ENCODE measurements around the gene CP.

Gene CP

DNA sequence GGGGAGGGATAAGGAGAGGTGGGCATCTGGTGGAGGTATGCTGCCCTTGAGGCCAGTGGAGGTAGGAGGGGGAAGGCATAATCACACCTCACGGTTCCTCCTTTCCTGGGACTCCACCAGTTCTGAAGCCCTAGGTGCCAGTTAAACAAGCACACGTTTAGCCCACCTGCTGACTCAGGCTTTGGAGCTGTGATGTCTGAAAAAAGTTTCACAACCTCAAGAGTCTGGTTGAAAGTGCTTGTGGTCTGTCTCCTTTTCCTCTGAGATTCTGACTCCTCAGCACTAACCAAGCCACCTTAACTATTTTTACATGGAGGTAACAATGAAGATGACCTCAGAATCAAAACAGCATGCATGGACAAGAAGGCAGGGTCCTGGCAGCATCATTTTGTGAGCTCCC is 69.2 kb downstream of the CP start:
- Histone ChIP-seq H3K36me3 (ENCODE audit: control insufficient read depth, insufficient read depth, low read length) (peaks cover 46% of the 10 kb centered on the region), H3K9me3 (ENCODE audit: control insufficient read depth, low read length) (no peaks in the 10 kb centered on the region), H3K27ac (ENCODE audit: low read depth, low read length, severe bottlenecking) (no peak overlapping the region), H3K4me1 (ENCODE audit: control insufficient read depth, insufficient read depth, low read length, poor library complexity, severe bottlenecking) (peaks cover 9% of the 10 kb centered on the region), H3K4me3 (ENCODE audit: extremely low read depth, insufficient read depth, low read length, poor library complexity, severe bottlenecking) (no peak overlapping the region)
- 65 to 69% methylated on average over 2 of the region's 2 CpGs for WGBS, 2 experiments (ENCODE audit: insufficient coverage in 2 of 2)

DNA sequence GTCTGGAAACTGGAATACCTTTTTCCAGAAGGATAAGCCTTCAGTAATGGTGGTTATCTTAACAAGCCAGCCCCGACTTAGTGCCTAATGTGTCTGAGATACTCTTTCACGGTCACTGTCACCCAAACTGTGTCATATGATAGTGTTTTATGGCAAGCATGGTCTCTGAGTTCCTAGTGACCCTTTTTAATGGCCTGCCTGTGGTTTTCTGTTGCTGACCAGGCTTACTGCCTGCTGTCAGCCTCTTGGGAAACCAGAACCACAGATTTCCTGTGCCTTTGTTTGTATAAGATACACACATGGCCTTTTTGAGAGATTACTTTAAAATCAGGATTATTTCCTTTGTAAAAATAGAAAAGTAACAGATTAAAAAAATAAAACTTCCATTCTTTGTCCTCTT is 69.8 kb downstream of the CP start:
- peaks cover 9% of the 10 kb centered on the region for H3K4me1 ChIP-seq (ENCODE audit: control insufficient read depth, insufficient read depth, low read length, poor library complexity, severe bottlenecking)
- 65 to 80% methylated on average over 1 to 2 of the region's 2 CpGs for WGBS, 2 experiments (ENCODE audit: insufficient coverage in 2 of 2)
- peak overlapping the region; percentile 64 for H3K27ac ChIP-seq (ENCODE audit: low read depth, low read length, severe bottlenecking)
- H3K9me3 ChIP-seq (ENCODE audit: control insufficient read depth, low read length): no peaks in the 10 kb centered on the region
- no peak overlapping the region for H3K4me3 ChIP-seq (ENCODE audit: extremely low read depth, insufficient read depth, low read length, poor library complexity, severe bottlenecking)
- peaks cover 47% of the 10 kb centered on the region for H3K36me3 ChIP-seq (ENCODE audit: control insufficient read depth, insufficient read depth, low read length)

DNA sequence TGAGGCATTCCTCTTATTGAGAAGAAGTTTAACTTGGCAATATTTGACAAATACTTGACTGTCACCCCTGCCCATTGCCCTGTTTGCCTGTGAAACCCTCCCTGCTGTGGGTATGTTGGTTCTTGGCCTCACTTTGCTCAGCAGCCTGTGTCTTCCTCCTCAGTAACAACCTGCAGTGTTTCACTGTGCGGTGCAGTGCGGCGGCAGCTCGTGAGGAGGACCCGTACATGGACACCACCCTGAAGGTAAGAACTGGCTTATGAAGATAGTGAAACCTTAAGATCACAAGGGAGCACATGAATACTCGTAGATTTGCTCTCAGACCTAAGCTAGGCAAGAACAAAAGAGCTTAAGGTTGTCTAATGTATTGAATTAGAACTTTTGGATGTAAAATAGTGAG is 71.2 kb downstream of the CP start:
- Histone ChIP-seq H3K4me3 (ENCODE audit: extremely low read depth, insufficient read depth, low read length, poor library complexity, severe bottlenecking) (no peak overlapping the region), H3K4me1 (ENCODE audit: control insufficient read depth, insufficient read depth, low read length, poor library complexity, severe bottlenecking) (peaks cover 9% of the 10 kb centered on the region), H3K36me3 (ENCODE audit: control insufficient read depth, insufficient read depth, low read length) (peaks cover 52% of the 10 kb centered on the region), H3K27ac (ENCODE audit: low read depth, low read length, severe bottlenecking) (no peak overlapping the region), H3K9me3 (ENCODE audit: control insufficient read depth, low read length) (no peaks in the 10 kb centered on the region)
- 98 to 100% methylated on average over 3 to 6 of the region's 6 CpGs for WGBS, 2 experiments (ENCODE audit: insufficient coverage in 2 of 2)

DNA sequence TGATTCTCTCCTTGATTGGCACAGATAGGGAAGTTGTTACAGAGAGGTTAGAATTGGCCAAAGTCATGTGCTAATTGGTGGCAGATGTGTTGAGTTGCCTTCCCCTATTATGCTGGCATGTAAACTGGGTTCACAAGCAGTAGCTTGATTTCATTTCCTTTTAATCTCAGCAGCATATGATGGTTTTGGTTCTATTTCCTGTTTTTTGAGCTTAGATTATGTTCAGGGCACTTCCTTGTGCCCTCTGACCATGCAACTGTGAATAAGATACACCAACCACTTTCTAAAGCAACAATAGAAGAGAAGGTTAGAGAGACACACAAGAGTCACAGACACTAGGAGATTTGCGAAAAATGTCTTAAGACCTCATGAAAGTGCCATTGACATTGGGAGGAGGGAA is 75.7 kb downstream of the CP start:
- Histone ChIP-seq H3K4me1 (ENCODE audit: control insufficient read depth, insufficient read depth, low read length, poor library complexity, severe bottlenecking) (no peaks in the 10 kb centered on the region), H3K36me3 (ENCODE audit: control insufficient read depth, insufficient read depth, low read length) (peaks cover 65% of the 10 kb centered on the region), H3K4me3 (ENCODE audit: extremely low read depth, insufficient read depth, low read length, poor library complexity, severe bottlenecking) (no peak overlapping the region), H3K27ac (ENCODE audit: low read depth, low read length, severe bottlenecking) (no peak overlapping the region), H3K9me3 (ENCODE audit: control insufficient read depth, low read length) (no peaks in the 10 kb centered on the region)
- 100% methylated on average over 1 of the region's 1 CpG for WGBS, 2 experiments (ENCODE audit: insufficient coverage in 2 of 2)

DNA sequence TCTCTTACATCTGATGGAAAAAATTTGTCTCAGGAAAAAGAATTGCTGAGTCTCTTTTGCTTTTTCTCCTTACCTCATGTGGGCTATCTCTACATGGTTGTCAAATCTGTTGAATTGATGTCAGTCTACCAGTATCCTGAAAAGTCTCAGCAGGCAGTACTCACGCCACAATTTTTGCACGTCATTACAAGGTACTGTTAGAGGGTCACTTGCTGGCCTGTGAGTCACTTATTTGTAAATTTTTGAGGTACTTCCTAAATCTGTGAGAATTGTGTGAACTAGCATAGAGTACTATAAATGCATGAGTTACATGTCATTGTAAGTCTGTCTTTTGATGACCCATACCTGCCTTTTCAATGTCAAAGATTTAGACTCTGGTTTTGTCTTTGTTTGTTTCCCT is 76.3 kb downstream of the CP start:
- Histone ChIP-seq H3K9me3 (ENCODE audit: control insufficient read depth, low read length) (no peaks in the 10 kb centered on the region), H3K36me3 (ENCODE audit: control insufficient read depth, insufficient read depth, low read length) (peaks cover 68% of the 10 kb centered on the region), H3K4me1 (ENCODE audit: control insufficient read depth, insufficient read depth, low read length, poor library complexity, severe bottlenecking) (no peaks in the 10 kb centered on the region), H3K4me3 (ENCODE audit: extremely low read depth, insufficient read depth, low read length, poor library complexity, severe bottlenecking) (no peak overlapping the region), H3K27ac (ENCODE audit: low read depth, low read length, severe bottlenecking) (no peak overlapping the region)
- WGBS, 2 experiments (ENCODE audit: insufficient coverage in 2 of 2): 70 to 88% methylated on average over 2 of the region's 2 CpGs

GRCh38 chr3:149142682-149143081 is 78.9 kb downstream of the CP start:
- WGBS, 2 experiments (ENCODE audit: insufficient coverage in 2 of 2): 82 to 100% methylated on average over 2 to 3 of the region's 4 CpGs
- Histone ChIP-seq H3K4me3 (ENCODE audit: extremely low read depth, insufficient read depth, low read length, poor library complexity, severe bottlenecking) (no peak overlapping the region), H3K27ac (ENCODE audit: low read depth, low read length, severe bottlenecking) (no peak overlapping the region), H3K9me3 (ENCODE audit: control insufficient read depth, low read length) (no peaks in the 10 kb centered on the region), H3K4me1 (ENCODE audit: control insufficient read depth, insufficient read depth, low read length, poor library complexity, severe bottlenecking) (no peaks in the 10 kb centered on the region), H3K36me3 (ENCODE audit: control insufficient read depth, insufficient read depth, low read length) (peaks cover 59% of the 10 kb centered on the region)

- H3K9me3 ChIP-seq (ENCODE audit: control insufficient read depth, low read length): no peaks in the 10 kb centered on the region
- 90 to 93% methylated on average over 2 to 3 of the region's 3 CpGs for WGBS, 2 experiments (ENCODE audit: insufficient coverage in 2 of 2)
- H3K27ac ChIP-seq (ENCODE audit: low read depth, low read length, severe bottlenecking): no peak overlapping the region
- H3K36me3 ChIP-seq (ENCODE audit: control insufficient read depth, insufficient read depth, low read length): peaks cover 6% of the 10 kb centered on the region
- H3K4me1 ChIP-seq (ENCODE audit: control insufficient read depth, insufficient read depth, low read length, poor library complexity, severe bottlenecking): no peaks in the 10 kb centered on the region
- H3K4me3 ChIP-seq (ENCODE audit: extremely low read depth, insufficient read depth, low read length, poor library complexity, severe bottlenecking): no peak overlapping the region
Measured at GRCh38 chr3:149134575-149134974, 87.1 kb downstream of the CP start.

GRCh38 chr3:149131589-149131988 is 90.0 kb downstream of the CP start:
- Histone ChIP-seq H3K4me1 (ENCODE audit: control insufficient read depth, insufficient read depth, low read length, poor library complexity, severe bottlenecking) (no peaks in the 10 kb centered on the region), H3K4me3 (ENCODE audit: extremely low read depth, insufficient read depth, low read length, poor library complexity, severe bottlenecking) (no peak overlapping the region), H3K27ac (ENCODE audit: low read depth, low read length, severe bottlenecking) (no peak overlapping the region), H3K9me3 (ENCODE audit: control insufficient read depth, low read length) (no peaks in the 10 kb centered on the region), H3K36me3 (ENCODE audit: control insufficient read depth, insufficient read depth, low read length) (peaks cover 6% of the 10 kb centered on the region)
- WGBS, 2 experiments (ENCODE audit: insufficient coverage in 2 of 2): 89 to 90% methylated on average over 2 to 3 of the region's 4 CpGs

DNA sequence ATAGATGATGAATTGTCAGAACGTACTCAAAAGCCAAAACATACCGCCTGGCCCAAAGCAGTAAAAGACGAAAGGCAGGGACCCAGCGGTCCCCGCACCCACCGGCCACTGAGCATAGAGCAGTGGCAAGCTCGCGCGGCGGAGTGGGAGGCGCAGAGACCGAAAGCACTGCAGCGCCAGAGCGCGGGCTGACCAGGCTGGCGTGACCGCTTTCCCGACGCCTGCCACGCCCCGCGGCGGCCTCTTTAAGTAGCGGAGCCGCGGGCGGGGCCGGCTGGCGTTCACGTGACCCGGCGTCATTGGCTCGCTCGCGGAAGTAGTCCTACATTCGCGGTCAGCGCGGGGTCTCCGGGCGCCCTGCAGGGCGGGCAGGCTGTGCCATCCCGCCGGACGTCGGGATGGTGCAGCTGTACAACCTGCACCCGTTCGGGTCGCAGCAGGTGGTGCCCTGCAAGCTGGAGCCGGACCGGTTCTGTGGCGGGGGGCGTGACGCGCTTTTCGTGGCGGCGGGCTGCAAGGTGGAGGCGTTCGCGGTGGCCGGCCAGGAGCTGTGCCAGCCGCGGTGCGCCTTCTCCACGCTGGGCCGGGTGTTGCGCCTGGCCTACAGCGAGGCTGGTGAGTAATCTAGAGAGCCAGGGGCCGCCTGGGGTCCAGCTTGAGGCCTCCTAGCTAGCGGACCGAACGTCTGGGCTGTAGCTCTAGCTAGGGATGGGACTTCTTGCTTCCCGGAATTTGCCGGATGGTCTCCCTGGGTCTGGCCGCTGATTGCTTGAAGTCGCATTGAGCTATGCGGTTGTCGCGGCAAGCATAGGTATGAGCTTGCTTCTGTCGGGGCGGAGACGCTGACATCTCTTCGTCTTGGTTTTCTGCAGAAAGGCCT is 92.1 kb downstream of the CP start, which contains the start of gene HPS3:
HPS3 (plus strand) TSS at position 313 of the 880 bp plus-strand sequence; CDS start at position 399, 86 bp downstream.
- WGBS, 2 experiments (ENCODE audit: insufficient coverage in 2 of 2): 1 to 5% methylated on average over 77 to 79 of the region's 84 CpGs
- H3K27ac ChIP-seq (ENCODE audit: low read depth, low read length, severe bottlenecking): peak within 1 kb of the TSS; percentile 77
- H3K4me3 ChIP-seq (ENCODE audit: extremely low read depth, insufficient read depth, low read length, poor library complexity, severe bottlenecking): peak within 1 kb of the TSS; percentile 83
- H3K9me3 ChIP-seq (ENCODE audit: control insufficient read depth, low read length): no peaks in the 10 kb centered on the region
- peaks cover 1% of the 10 kb centered on the region for H3K36me3 ChIP-seq (ENCODE audit: control insufficient read depth, insufficient read depth, low read length)
- H3K4me1 ChIP-seq (ENCODE audit: control insufficient read depth, insufficient read depth, low read length, poor library complexity, severe bottlenecking): no peaks in the 10 kb centered on the region

DNA sequence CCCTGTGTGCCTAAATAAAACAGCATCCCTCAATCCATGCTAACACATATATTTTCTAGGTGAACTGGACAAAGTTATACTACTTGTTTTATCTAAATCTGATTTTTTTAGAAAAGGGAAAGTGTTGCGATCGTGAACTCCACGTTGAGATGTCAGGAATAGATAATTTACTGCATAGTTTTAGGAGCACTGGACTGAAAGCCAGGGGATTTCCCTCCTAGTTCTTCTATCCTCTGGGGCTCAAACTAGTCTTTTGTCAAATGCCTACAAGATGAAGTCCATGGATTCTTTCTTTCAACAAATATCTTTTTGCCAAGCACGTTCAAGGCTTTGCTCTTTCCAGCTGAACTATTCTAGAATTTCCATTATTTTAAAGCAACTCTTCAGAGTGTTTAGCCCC is 92.8 kb downstream of the CP start:
- no peaks in the 10 kb centered on the region for H3K4me1 ChIP-seq (ENCODE audit: control insufficient read depth, insufficient read depth, low read length, poor library complexity, severe bottlenecking)
- H3K27ac ChIP-seq (ENCODE audit: low read depth, low read length, severe bottlenecking): peak overlapping the region; percentile 58
- peak overlapping the region; percentile 83 for H3K4me3 ChIP-seq (ENCODE audit: extremely low read depth, insufficient read depth, low read length, poor library complexity, severe bottlenecking)
- no peaks in the 10 kb centered on the region for H3K9me3 ChIP-seq (ENCODE audit: control insufficient read depth, low read length)
- H3K36me3 ChIP-seq (ENCODE audit: control insufficient read depth, insufficient read depth, low read length): no peaks in the 10 kb centered on the region
- 56 to 83% methylated on average over 1 to 2 of the region's 4 CpGs for WGBS, 2 experiments (ENCODE audit: insufficient coverage in 2 of 2)

Measured in mesodermal cell (in vitro differentiated cells).